Measurements from ENCODE around the gene LINC00632.

DNA sequence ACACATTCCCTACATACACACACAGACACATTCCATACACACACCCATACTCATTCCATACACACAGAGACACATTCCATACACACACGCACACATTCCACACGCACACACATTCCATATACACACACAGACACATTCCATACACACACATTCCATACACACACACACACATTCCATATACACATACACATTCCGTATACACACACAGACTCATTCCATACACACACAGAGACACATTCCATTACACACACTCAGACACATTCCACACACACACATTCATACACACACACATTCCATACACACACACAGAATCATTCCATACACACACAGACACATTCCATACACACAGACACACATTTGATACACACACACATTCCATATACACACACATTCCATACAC, 15.2 kb downstream of the LINC00632 start:
- TF ChIP-seq, protein P1, sequence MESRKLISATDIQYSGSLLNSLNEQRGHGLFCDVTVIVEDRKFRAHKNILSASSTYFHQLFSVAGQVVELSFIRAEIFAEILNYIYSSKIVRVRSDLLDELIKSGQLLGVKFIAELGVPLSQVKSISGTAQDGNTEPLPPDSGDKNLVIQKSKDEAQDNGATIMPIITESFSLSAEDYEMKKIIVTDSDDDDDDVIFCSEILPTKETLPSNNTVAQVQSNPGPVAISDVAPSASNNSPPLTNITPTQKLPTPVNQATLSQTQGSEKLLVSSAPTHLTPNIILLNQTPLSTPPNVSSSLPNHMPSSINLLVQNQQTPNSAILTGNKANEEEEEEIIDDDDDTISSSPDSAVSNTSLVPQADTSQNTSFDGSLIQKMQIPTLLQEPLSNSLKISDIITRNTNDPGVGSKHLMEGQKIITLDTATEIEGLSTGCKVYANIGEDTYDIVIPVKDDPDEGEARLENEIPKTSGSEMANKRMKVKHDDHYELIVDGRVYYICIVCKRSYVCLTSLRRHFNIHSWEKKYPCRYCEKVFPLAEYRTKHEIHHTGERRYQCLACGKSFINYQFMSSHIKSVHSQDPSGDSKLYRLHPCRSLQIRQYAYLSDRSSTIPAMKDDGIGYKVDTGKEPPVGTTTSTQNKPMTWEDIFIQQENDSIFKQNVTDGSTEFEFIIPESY (IDR thresholded peaks at IDR 0.05) = no peak
- TF ChIP-seq, protein P2, sequence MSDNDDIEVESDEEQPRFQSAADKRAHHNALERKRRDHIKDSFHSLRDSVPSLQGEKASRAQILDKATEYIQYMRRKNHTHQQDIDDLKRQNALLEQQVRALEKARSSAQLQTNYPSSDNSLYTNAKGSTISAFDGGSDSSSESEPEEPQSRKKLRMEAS (IDR thresholded peaks at IDR 0.05) = no peak
- no peak for TF ChIP-seq FOXA1 (IDR thresholded peaks at IDR 0.05)
- TF ChIP-seq, protein P3, sequence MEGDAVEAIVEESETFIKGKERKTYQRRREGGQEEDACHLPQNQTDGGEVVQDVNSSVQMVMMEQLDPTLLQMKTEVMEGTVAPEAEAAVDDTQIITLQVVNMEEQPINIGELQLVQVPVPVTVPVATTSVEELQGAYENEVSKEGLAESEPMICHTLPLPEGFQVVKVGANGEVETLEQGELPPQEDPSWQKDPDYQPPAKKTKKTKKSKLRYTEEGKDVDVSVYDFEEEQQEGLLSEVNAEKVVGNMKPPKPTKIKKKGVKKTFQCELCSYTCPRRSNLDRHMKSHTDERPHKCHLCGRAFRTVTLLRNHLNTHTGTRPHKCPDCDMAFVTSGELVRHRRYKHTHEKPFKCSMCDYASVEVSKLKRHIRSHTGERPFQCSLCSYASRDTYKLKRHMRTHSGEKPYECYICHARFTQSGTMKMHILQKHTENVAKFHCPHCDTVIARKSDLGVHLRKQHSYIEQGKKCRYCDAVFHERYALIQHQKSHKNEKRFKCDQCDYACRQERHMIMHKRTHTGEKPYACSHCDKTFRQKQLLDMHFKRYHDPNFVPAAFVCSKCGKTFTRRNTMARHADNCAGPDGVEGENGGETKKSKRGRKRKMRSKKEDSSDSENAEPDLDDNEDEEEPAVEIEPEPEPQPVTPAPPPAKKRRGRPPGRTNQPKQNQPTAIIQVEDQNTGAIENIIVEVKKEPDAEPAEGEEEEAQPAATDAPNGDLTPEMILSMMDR (IDR thresholded peaks at IDR 0.05; ENCODE audit: low read depth, low read length, missing input control) = no peak
- TF ChIP-seq, protein P4, sequence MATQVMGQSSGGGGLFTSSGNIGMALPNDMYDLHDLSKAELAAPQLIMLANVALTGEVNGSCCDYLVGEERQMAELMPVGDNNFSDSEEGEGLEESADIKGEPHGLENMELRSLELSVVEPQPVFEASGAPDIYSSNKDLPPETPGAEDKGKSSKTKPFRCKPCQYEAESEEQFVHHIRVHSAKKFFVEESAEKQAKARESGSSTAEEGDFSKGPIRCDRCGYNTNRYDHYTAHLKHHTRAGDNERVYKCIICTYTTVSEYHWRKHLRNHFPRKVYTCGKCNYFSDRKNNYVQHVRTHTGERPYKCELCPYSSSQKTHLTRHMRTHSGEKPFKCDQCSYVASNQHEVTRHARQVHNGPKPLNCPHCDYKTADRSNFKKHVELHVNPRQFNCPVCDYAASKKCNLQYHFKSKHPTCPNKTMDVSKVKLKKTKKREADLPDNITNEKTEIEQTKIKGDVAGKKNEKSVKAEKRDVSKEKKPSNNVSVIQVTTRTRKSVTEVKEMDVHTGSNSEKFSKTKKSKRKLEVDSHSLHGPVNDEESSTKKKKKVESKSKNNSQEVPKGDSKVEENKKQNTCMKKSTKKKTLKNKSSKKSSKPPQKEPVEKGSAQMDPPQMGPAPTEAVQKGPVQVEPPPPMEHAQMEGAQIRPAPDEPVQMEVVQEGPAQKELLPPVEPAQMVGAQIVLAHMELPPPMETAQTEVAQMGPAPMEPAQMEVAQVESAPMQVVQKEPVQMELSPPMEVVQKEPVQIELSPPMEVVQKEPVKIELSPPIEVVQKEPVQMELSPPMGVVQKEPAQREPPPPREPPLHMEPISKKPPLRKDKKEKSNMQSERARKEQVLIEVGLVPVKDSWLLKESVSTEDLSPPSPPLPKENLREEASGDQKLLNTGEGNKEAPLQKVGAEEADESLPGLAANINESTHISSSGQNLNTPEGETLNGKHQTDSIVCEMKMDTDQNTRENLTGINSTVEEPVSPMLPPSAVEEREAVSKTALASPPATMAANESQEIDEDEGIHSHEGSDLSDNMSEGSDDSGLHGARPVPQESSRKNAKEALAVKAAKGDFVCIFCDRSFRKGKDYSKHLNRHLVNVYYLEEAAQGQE (IDR thresholded peaks at IDR 0.05) = no peak

Measured in liver (tissue), 2 donors.